HG02885 (cell line): Measurements from ENCODE around the gene CARD11.

ENCODE experiments used
- ATAC-seq: cut with Tn5 transposase; IDR thresholded peaks from one replicate; pipeline ENCODE4 v1.9.1; 2021; ENCODE audit warnings: mild to moderate bottlenecking; ENCODE audit not compliant: unreplicated experiment, poor library complexity

The CARD11 gene

DNA sequence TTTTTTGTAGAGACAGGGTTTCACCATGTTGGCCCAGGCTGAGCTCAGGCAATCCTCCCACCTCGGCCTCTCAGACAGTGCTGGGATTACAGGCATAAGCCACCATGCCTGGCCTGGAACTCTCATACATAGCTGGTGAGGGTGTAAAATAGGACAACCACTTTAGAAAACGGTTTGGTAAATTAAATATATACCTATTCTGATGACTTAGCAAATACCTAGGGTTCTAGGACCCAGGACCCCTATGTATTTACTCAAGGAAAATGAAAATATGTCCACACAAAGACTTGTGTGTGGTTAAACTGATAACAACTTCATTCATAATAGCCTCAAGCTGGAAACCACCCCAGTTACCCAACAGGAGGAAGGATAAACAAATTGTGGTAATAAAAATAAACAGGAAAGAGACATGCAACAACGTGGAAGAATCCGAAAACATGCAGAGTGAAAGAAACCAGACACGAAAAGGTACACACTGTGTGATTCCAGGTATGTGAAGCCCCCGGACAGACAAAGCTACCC, 52.7 kb downstream of the CARD11 start:
- no peak for ATAC-seq

DNA sequence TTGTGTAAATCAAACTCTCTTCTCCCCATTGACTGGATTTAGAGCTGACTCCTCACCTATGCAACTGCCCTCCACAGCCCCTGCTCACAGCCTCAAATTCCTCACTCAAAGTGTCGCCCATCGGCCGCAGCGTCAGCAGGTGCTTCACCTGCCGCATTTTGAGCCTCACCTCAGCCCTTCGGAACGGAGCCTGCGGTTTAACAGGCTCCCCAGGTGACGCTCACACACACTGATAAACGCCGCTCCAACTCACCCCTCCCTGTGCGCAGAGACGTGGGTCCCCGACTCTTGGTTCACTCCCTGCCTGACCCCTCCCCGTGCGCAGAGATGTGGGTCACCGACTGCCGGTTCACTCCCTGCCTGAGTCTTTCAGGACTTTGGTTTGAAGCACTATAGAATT, 57.1 kb downstream of the CARD11 start:
- ATAC-seq: no peak

DNA sequence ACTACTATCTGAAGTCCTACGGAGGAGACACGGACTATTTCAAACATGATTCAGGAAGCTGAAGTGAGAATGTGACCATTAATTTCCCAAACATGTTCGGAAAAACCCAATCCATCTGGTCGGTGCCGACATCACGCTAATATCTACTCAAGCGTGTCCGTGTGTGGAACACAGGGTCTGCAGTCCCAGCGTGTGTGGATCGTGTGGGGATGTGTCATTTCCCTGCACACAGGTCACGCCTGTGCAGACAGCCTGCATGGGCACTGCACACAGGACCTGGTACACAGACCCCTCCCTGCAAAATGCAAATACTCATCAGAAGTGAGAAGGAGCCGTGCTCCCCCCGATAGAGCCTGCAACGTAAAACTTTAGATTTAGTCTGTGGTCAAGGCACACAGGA, 57.8 kb downstream of the CARD11 start:
- no peak for ATAC-seq

DNA sequence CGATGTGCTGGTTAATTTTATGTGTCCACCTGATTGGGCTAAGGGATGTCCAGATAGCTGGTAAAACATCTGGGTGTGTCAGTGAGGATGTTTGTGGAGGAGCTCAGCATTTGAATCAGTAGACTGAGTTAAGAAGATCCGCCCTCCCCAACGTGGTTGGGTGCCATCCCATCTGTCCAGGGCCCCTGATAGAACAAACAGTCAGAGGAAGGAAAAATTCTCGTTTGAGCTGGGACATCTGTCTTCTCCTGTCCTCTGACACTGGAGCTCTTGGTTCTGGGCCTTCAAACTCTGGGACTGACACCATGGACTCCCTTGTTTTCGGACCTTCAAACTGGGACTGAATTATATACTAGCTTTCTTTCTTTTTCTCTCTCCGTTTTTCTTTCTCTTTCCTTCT, 59.6 kb downstream of the CARD11 start:
- no peak for ATAC-seq

DNA sequence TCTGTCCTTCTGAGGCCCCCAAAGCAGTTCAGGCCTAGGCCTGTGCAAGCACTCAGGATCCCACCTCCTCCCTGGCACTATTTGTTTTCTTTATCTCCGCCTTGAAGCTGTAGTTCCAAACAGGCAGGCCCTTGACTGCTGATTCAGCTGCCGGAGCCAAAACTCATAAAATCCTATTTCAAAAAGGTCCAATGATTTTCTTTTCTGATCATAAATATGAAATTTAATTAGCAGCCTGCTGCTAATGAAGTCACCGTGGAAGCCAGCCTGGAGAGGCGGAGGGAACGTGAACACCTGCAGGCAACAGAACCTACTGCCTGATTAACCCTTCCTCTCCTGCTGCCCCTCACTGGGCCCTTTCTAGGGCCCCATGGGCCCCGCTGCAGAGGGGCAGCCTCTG, 60.1 kb downstream of the CARD11 start:
- ATAC-seq: no peak

DNA sequence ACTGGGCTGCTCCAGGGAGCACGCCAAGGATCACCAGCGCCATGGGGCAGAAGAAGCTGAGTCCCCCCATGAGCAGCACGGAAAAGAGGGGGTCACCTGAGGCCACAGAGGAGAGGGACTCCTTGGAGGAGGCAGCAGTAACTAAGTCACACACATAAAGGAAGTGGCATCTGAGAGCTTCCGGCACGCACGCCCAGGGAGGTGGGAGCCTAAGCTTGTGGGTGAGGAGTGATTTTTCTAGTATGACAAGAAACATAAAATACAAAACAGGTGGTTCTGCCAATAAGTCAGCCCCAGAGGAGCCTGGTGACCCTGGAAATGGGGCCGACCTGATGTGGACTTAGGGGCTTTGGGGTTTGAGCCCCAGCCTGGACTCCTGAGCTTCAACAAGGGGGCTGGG, 60.8 kb downstream of the CARD11 start:
- no peak for ATAC-seq

DNA sequence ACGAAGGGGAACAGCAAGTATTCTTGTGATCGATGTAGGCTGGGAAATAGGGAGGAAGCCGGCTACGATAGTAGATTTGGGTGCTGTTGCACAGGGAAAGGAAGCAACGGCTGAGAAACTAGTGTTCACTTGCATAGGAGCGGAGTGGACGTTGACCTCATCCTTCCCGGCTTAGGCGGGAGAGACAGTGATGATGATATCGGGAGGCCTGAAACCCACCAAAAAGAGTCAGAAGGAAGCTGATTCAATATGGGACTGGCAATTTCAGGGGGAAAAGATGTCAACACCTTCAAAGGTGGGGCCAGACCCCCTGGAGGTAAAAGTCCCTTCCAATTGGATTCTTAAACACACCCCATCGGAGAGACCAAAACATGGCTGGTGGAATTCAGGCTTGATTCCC, 61.3 kb downstream of the CARD11 start:
- ATAC-seq: no peak

DNA sequence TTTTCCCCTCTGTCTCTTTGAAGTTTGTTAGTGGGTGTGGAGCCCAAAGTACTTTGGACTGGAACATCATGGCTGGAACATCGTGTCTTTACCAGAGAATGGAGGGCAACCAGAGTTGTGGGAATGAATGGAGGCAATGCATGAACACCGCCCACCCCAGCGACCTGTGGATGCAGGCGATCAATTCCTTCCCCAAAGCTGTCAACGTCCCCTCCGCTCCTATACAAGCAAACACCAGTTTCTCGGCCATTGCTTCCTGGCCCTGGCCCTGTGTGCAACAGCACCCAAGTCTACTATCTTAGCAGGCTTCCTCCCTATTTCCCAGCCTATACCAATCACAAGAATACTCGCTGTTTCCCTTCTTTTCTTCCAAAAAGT, 62.6 kb downstream of the CARD11 start:
- no peak for ATAC-seq

DNA sequence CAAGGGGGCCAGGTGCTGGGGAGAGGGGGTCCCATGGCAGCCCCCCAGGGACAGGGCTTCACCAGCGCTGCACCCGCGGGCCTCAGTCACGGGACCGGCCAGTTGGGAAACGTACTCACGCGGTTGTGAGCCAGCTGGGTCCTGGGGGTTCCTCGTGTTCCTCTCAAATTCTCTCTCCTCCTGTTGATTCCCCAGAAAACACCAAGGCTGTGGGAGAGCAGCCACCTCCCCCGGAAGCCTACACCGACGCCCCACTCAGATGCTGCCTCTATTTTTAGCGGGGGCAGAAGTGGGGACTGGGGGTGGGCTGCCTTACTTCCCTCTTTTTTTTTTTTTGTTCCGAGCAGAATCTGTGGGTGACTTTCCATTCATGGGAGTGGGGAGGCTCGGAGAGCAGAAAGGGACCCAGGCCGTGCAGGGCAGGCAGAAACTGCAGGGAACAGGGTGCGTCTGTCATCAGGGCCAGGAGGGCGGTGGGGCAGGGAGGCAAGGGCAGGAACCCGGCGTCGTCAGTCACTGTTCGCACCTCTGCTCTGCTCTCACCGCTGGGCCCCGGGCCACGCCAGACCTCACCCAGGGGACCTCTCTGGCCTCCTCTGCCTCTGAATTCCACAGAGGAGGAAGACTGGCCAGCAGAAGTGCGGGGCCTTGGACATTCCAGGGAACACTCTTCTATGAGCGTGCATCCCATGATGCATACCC, 63.1 kb downstream of the CARD11 start:
- no peak for ATAC-seq

DNA sequence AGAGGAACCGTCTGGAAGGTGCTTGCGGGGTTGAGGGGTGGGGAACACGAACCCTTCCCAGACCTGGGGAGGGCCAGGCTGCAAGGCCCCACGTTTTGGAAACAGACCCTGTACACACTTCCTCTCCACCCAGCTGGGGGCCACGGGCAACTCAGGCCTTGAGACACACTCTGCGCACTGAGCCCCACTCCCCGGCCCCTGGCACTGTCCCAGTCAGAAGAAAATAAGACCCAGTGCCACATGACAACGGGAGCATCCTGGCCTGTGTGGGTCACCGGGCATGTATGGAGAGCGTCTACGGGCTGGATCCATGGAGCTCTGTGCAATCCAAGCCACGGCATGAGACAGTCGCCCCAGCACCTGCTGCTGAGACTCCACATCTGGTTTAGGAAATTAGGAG, 63.7 kb downstream of the CARD11 start:
- ATAC-seq: no peak

DNA sequence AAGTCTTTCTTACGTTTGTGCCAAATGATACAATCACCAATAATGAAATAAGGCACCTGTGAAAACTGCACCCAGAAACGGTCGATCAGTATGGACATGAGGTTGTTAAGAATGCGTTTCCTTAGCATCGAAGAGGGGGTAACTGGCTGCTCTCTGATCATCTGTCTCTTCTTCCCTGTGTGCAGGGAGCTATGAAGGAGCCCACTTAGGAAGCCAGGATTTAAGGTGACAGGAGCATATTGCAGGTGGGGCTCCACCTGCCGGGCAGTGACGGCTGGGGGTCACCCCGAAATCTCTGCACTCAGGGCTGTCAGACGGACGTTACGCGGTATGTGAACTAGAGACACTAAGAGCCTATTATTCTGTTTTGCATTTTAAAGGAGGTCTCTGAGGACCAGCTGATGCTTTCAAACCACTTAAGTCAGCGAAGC, 64.5 kb downstream of the CARD11 start:
- no peak for ATAC-seq

DNA sequence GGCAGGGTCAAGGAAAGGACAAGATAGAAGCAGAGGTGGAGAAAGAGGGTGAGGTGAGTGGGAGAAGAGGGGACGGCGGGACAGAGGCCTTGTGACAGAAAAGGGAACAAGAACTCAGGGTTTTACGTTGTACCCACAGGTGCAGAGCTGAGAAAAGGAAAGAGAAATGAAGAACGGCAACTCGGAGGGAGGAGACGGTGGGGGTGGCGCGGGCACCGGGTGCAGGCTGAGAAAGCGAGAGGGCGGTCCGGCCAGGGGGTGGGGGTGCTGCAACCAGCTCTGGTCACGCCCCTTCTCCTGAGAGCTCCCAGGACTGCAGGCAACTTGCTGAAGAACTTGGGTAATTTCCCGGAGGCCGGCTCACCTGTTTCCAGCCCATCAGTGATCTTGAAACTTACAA, 65.3 kb downstream of the CARD11 start:
- ATAC-seq: peak; percentile 82

DNA sequence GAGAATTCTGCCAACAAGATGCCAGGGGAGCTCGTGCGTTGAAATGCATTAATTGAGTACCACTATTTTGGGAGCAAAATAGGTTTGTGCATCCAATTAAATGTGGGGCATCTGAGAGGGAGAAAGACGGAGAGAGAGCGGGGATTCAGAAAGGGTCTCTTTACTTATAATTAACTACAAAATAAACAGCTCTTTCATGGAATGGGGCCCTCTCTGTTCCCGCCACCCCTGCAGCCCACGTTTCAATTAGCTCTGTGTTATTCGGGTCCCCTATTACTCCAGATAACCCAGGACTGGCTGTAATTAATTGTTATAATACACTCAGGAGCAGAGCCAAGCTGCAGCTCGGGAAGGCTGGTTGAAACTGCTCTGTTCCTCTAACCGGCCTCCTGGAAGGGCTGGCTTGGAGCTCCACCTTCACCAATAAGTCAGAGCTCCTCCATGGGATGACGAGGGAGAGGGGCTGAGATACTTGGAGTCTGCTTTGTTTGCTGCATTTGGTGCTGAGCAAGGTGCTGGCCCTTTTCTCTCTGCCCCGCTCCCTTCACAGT, 67.8 kb downstream of the CARD11 start:
- no peak for ATAC-seq

DNA sequence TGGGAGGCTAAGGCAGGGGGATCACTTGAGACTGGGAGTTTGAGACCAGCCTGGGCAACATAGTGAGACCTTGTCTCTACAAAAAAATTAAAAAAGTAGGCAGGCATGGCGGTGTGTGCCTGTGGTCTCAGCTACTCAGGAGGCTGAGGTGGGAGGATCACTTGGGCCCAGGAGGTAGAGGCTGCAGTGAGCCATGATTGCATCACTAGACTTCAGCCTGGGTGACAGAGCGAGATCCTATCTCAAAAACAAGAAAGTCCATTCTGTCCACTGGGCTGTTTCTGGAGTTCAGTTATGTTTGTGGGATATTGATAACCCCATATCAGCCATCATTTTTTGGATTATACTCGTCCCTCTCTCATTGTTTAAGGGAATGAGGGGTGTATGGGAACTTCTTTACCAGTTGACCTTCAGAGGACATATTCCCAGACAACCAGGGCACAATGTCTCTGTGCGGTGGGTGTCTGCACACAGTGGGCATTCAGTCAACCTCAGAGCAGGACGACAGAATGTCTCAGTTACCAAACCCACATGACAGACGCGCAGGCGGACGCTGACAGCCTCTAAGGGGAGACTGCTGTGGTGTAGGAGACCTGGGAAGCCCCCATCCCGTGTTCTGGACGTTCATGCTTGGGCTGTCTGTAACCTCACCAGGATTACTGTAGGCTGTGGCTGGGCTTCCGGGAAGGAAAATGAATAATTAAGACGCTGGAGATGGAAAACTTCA, 69.4 kb downstream of the CARD11 start:
- no peak for ATAC-seq

DNA sequence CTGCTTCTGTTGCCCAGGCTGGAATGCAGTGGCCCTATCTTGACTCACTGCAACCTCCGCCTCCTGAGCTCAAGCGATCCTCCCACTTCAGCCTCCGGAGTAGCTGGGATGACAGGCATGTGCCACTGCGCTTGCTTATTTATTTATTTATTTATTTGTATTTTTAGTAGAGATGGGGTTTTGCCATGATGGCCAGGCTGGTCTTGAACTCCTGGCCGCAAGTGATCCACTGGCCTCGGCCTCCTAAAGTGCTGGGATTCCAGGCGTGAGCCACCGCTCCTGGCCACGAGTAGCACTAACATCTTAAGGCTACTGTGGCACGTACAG, 70.9 kb downstream of the CARD11 start:
- ATAC-seq: no peak

DNA sequence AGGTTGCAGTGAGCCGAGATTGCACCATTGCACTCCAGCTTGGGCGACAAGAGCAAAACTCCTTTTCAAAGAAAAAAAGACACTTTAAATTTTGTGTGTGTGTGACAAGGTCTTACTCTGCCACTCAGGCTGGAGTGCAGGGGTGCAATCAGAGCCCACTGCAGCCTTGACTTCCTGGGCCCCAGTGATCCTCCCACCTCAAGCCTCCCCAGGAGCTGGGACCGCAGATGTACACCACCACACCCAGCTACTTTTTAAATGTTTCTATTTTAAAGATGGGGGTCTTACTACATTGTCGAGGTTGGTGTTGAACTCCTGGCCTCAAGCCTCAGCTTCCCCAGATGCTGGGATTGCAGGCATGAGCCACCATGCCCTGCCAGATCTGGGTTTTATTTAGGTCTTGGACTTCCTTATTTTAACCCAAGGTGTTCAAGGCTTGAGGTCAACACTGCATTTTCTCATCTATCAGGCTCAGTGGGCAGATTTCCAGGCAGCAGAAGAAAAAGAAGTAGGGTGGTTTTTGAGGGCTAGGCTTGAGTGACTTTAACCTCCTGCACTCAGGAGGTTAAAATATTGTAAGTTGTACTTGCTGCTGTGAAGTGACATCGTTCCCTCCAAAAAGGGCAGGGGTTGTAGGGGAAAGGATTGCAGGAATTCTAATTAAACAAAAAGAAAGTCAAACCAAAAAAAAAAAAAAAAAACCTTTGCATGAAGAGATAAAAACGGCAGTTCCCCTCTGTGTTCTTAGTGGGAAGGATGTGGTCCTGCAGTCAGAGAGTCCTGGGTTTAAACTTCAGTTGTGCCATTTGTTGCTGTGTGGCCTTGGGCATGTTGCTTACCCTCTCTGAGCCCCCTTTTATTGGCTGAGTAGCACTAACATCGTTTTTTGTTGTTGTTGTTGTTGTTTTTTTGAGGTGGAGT, 71.5 kb downstream of the CARD11 start:
- ATAC-seq: peak; percentile 73

DNA sequence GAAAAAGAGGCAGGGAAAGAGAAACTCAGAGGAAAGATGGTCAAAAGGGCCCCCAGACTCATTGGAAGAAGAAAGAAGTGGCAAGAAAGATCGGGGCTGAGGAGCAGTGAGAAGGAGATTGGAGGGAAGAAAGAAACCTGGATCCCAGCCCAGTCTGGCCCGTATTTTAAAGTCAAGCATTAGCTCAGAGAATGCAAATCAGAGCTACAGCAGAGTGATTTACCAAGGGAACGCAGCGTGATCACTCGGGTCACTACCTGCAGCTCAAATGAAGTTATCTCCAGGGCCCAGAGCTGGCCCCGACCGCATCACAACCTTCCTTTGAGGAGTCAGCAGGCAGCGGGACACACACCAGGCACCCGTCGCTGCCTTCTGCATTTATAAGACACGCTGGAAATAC, 72.8 kb downstream of the CARD11 start:
- no peak for ATAC-seq

DNA sequence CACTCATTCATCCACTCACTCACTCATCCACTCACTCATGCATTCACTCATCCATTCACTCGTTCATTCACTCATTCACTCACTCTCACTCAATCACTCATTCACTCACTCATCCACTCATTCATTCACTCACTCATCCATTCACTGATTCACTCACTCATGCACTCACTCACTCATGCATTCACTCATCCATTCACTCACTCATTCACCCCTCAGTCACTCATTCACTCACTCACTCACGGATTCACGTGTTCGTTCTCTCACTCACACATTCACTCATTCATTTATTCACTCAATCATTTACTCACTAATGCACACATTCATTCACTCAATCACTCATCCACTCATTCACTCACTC, 73.4 kb downstream of the CARD11 start:
- ATAC-seq: no peak

DNA sequence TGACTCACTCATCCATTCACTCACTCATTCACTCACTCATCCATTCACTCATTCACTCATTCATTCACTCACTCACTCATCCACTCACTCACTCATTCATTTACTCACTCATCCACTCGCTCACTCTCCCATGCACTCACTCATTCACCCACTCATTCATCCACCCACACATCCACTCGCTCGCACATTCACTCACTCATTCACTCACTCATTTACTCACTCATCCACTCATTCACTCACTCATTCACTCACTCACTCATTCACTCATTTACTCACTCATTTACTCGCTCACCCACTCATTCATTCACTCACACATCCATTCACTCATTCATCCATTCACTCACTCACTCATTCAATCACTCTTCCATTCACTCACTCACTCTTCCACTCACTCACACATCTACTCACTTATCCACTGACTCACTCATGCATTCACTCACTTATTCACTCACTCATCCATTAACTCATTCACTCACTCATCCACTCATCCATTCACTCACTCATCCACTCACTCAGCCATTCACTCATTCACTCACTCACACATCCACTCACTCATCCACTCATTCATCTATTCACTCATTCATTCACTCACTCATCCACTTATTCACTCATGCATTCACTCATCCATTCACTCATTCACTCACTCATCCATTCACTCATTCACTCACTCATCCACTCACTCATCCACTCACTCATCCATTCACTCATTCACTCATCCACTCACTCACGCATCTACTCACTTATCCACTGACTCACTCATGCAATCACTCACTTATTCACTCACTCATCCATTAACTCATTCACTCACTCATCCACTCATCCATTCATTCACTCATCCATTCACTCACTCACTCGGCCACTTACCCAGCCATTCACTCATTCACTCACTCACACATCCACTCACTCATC, 74.0 kb downstream of the CARD11 start:
- ATAC-seq: no peak
